Measurements from ENCODE around the gene ADSL. TPM values are rescaled to one million over a fixed set of nuclear protein-coding genes. Genes with fewer than 3 reads are reported as not detected.

ADSL gene
- total and polyA plus RNA-seq, 9 of the 15 experiments (the other 6 are each of a cell fraction or from before 2014, with no cell fraction given) = 112 to 322 (median 146) TPM

- no peak for TF ChIP-seq ZBTB2 (IDR thresholded peaks at IDR 0.05)
Observed at GRCh38 chr22:40305625-40306024, 40.7 kb upstream of the ADSL start (continued).

- 86% methylated on average over 5 of the region's 6 CpGs for WGBS (ENCODE audit: insufficient coverage, low coverage, missing lambda C conversion rate)
- peaks cover 65% of the 10 kb centered on the region for H3K36me3 ChIP-seq (ENCODE audit: control insufficient read depth, insufficient read depth, low read length)
- FAIRE-seq = no peak
- TF ChIP-seq ILK (tag; IDR thresholded peaks at IDR 0.05; ENCODE audit: borderline replicate concordance, low read depth) = no peak
- no peak for TF ChIP-seq EWSR1 (IDR thresholded peaks at IDR 0.05; ENCODE audit: borderline replicate concordance, low read depth, partially characterized antibody)
- no peak for TF ChIP-seq LEF1 (IDR thresholded peaks at IDR 0.05)
- no peak for TF ChIP-seq FOXA1 (IDR thresholded peaks at IDR 0.05; ENCODE audit: borderline replicate concordance)
- no peak for TF ChIP-seq GABPB2 (CRISPR knock-in tag; conservative IDR thresholded peaks at IDR 0.05)
- TF ChIP-seq ZNF75A (CRISPR knock-in tag; IDR thresholded peaks at IDR 0.05) = no peak
- no peak for TF ChIP-seq ID3 (CRISPR knock-in tag; IDR thresholded peaks at IDR 0.05)
- TF ChIP-seq ID3 (tag; IDR thresholded peaks at IDR 0.05) = no peak
- TF ChIP-seq TEAD4 (IDR thresholded peaks at IDR 0.05; ENCODE audit: low read length) = no peak
- no peak for TF ChIP-seq TEAD4 (CRISPR knock-in tag; IDR thresholded peaks at IDR 0.05; ENCODE audit: borderline replicate concordance)
- no peak for TF ChIP-seq E2F1 (CRISPR knock-in tag; IDR thresholded peaks at IDR 0.05)
- TF ChIP-seq MYNN (IDR thresholded peaks at IDR 0.05) = no peak
- no peak for TF ChIP-seq MYNN (CRISPR knock-in tag; IDR thresholded peaks at IDR 0.05)
- no peak for TF ChIP-seq MYC (IDR thresholded peaks at IDR 0.05; ENCODE audit: low read depth, low read length)
- no peak for TF ChIP-seq MYC (CRISPR knock-in tag; IDR thresholded peaks at IDR 0.05; ENCODE audit: borderline replicate concordance, low read depth)
- TF ChIP-seq CREM (IDR thresholded peaks at IDR 0.05; ENCODE audit: low read depth) = no peak
- TF ChIP-seq HMG20A (CRISPR knock-in tag; conservative IDR thresholded peaks at IDR 0.05) = no peak
- no peak for TF ChIP-seq GTF2B (IDR thresholded peaks at IDR 0.05; ENCODE audit: extremely low read depth, insufficient read length)
Observed at GRCh38 chr22:40308999-40309573, 37.2 kb upstream of the ADSL start.

More at GRCh38 chr22:40308999-40309573, 37.2 kb upstream of the ADSL start:
- DNase-seq (ENCODE audit: extremely low read depth in 1 of 4, low spot score in 3 of 4) = no peak
- no peak overlapping the region for H3K4me3 ChIP-seq
- H3K79me2 ChIP-seq (ENCODE audit: control insufficient read depth, insufficient read depth, low read length) = no peaks in the 10 kb centered on the region
- intact Hi-C loops (cut with micrococcal nuclease) (no loop called here), in situ Hi-C loops (cut with MboI) (no loop called here)
- no peak overlapping the region for H3K27ac ChIP-seq (ENCODE audit: extremely low read depth, low read depth, low read length)
- no peaks in the 10 kb centered on the region for H3K4me1 ChIP-seq (replicated peaks in 1 of 2; ENCODE audit: control insufficient read depth in 2 of 2, insufficient read depth in 2 of 2, low read length in 2 of 2)
- no peaks in the 10 kb centered on the region for H3K27me3 ChIP-seq (ENCODE audit: control insufficient read depth in 2 of 2, insufficient read depth in 2 of 2, low read length in 2 of 2)
- H3K9me1 ChIP-seq (ENCODE audit: control insufficient read depth, insufficient read depth, low read length) = no peaks in the 10 kb centered on the region
- ATAC-seq = no peak
- no peaks in the 10 kb centered on the region for H3K9me3 ChIP-seq (replicated peaks; ENCODE audit: control insufficient read depth, insufficient read depth, low read depth, low read length)
- no peak overlapping the region for H3K4me2 ChIP-seq (ENCODE audit: insufficient read depth, low read length)
- no peaks in the 10 kb centered on the region for H4K20me1 ChIP-seq (replicated peaks; ENCODE audit: control insufficient read depth, insufficient read depth, low read length)
- H2AFZ ChIP-seq (ENCODE audit: low read depth, low read length) = no peak overlapping the region
- POLR2A ChIA-PET = interaction anchor here (0.8 to 1.2 kb wide), 2 partner anchors 9 to 21 kb away, joined by 3 to 4 read pairs; no protein-coding TSS in a partner anchor
- BruUV-seq (replicated peaks) = no TSS peak
- no peak overlapping the region for H3K9ac ChIP-seq (ENCODE audit: insufficient read depth in 1 of 2, low read depth in 2 of 2, low read length in 2 of 2)
- CTCF ChIA-PET (ENCODE audit: low intra/inter-chr PET ratio) = no interaction called here

Data from K562 (cell line).